22Rv1 (cell line): ENCODE data around the gene PPM1H.

Source experiments
- CTCF ChIP-seq: fragments of 450-650 bp; IDR thresholded peaks from 2 replicates; pipeline ENCODE4 v1.5.1; 2017; ENCODE audit warnings: mild to moderate bottlenecking
- ZFX ChIP-seq: fragments of 450-650 bp; IDR thresholded peaks from 2 replicates; pipeline ENCODE4 v1.6.1; 2017; ENCODE audit warnings: antibody characterized with exemption, borderline replicate concordance

- TF ChIP-seq CTCF (no peak), ZFX (no peak)
These were observed 229.1 kb downstream of the PPM1H start for GRCh38 chr12:62705846-62706245.
